Gastrocnemius medialis (tissue), 4 donors: ENCODE measurements around the gene GMNN. TPM values are rescaled to one million over a fixed set of nuclear protein-coding genes. Genes with fewer than 3 reads are reported as not detected.

Experiments
- ATAC-seq, 2 donors: fragments of 150-250 bp; one replicate each; pipeline ENCODE4 v1.9.1; 2016
- DNase-seq, 2 donors: peaks; one replicate each; pipeline ENCODE4 v3.0.0-alpha.2; 2019
- H3K27ac ChIP-seq, 4 donors: fragments of 200-600 bp; sonication (generic); 1 replicate in 1 of 4; 2 replicates in 3 of 4; pipeline ENCODE4 v1.5.1; 2016 to 2018; ENCODE audit warnings: mild to moderate bottlenecking in 2 of 4, moderate library complexity in 1 of 4
- H3K27me3 ChIP-seq, 3 donors: fragments of 200-600 bp; sonication (generic) in 2 of 3; 1 replicate in 1 of 3; 2 replicates in 2 of 3; pipeline versions ENCODE4 v1.5.1 to v1.6.0; 2016 to 2019; ENCODE audit warnings: mild to moderate bottlenecking in 1 of 3, moderate library complexity in 1 of 3
- H3K36me3 ChIP-seq, 2 donors: fragments of 200-600 bp; sonication (generic) in 1 of 2; one replicate each; pipeline ENCODE4 v1.5.1; 2017 to 2018
- H3K4me1 ChIP-seq, 2 donors: fragments of 200-600 bp; sonication (generic) in 1 of 2; one replicate each; pipeline ENCODE4 v1.5.1; 2016 to 2017; ENCODE audit warnings: mild to moderate bottlenecking in 2 of 2
- H3K4me3 ChIP-seq, 4 donors: fragments of 200-600 bp; sonication (generic) in 3 of 4; 1 replicate in 1 of 4; 2 replicates in 3 of 4; pipeline ENCODE4 v1.5.1; 2016 to 2019; ENCODE audit warnings: mild to moderate bottlenecking in 2 of 4
- H3K9me3 ChIP-seq, 3 donors: fragments of 200-600 bp; sonication (generic) in 2 of 3; 1 replicate in 1 of 3; 2 replicates in 2 of 3; pipeline ENCODE4 v1.5.1; 2016 to 2019
- CTCF ChIP-seq, 5 experiments: fragments of 450-650 bp in 3 of 5; fragments of 200-600 bp in 2 of 5; sonication (generic) in 2 of 5; IDR thresholded peaks in 4 of 5; conservative IDR thresholded peaks in 1 of 5; 1 replicate in 4 of 5; 2 replicates in 1 of 5; pipeline ENCODE4 v1.5.1; 2016 to 2019; ENCODE audit warnings: antibody characterized with exemption in 5 of 5, mild to moderate bottlenecking in 3 of 5, moderate library complexity in 3 of 5
- POLR2A ChIP-seq, 2 donors: fragments of 450-650 bp; IDR thresholded peaks; one replicate each; pipeline ENCODE4 v1.6.1; 2017; ENCODE audit warnings: antibody characterized with exemption in 2 of 2, mild to moderate bottlenecking in 2 of 2, moderate library complexity in 2 of 2
- in situ Hi-C, 4 donors: fragments of 200-750 bp; cut with MboI; loops; one replicate each; pipeline versions ENCODE4 v1.15.0 to v1.8.0; 2017; ENCODE audit warnings: low sequenced_read_pairs in 4 of 4
- intact Hi-C: fragments of 100-400 bp; cut with DNase I; formaldehyde crosslinking; loops from one replicate; pipeline ENCODE4 v1.15.1; 2023; ENCODE audit warnings: low total_unique reads
- total RNA-seq, 4 donors: library from RNA; depleted of rRNA; stranded (reverse); fragments of >200 nt; gene quantifications; one replicate each; pipeline versions ENCODE4 v1.1.0 to v1.2.3, GENCODE V29; 2016

Gene GMNN
- total RNA-seq, 4 donors from 2014 or later: 2.6 to 4.4 (median 3.3) TPM

DNA sequence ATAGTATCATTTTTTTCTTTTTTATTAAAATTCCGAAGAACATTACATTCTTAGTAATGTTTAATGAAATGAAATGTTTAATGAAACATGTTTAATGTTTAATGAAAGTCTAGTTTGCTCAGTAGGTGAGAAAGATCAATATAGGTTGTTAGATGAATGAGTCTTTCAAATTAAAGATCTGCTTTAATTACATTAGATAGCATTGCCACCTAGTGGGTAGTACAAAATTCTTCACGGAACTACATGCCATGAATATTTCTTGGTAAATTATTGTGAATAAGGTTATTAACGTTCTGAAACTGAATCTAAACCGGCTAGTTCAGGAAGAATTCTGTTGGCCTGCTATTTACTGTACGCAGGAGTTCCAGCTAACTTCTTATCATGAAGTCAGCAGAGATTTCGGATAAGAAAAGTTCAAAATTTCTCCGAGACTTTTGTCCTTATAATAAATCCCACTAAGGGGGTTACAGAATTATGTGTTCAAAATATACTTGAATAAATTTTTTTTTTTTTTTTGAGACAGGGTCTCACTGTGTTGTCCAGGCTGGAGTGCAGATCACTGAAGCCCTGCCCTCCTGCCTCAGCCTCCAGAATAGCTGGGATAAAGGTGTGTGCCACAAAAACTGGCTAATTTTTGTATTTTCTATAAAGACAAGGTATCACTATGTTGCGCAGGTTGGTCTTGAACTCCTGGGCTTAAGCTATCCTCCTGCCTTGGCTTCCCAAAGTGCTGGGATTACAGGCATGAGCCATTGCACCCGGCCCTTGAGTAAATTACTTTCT lies 7.9 kb upstream of the GMNN start:
- H3K27ac ChIP-seq: no peak overlapping the region
- TF ChIP-seq CTCF (IDR thresholded peaks at IDR 0.05 in 4 of 5, conservative IDR thresholded peaks at IDR 0.05 in 1 of 5) (peak in 3 of 5 experiments; percentile 16 to 34 (median 30)), POLR2A (IDR thresholded peaks at IDR 0.05) (no peak)
- H3K9me3 ChIP-seq: no peaks in the 10 kb centered on the region
- H3K4me1 ChIP-seq: no peaks in the 10 kb centered on the region
- in situ Hi-C loops: loop anchor here (10.0 kb wide), 1 partner anchor 182 kb away; no protein-coding TSS in a partner anchor
- intact Hi-C loops: no loop called here
- no peak for DNase-seq
- no peaks in the 10 kb centered on the region for H3K36me3 ChIP-seq
- ATAC-seq: no peak
- H3K4me3 ChIP-seq: no peak overlapping the region
- no peaks in the 10 kb centered on the region for H3K27me3 ChIP-seq

- no peaks in the 10 kb centered on the region for H3K4me1 ChIP-seq
- H3K27ac ChIP-seq: no peak overlapping the region
- DNase-seq (no peak), ATAC-seq (no peak)
- H3K9me3 ChIP-seq: no peaks in the 10 kb centered on the region
- in situ Hi-C loops: loop anchor here (10.0 kb wide), 1 partner anchor 184 kb away; no protein-coding TSS in a partner anchor
- no peaks in the 10 kb centered on the region for H3K27me3 ChIP-seq
- no peaks in the 10 kb centered on the region for H3K36me3 ChIP-seq
- TF ChIP-seq POLR2A (IDR thresholded peaks at IDR 0.05) (no peak), CTCF (IDR thresholded peaks at IDR 0.05 in 4 of 5, conservative IDR thresholded peaks at IDR 0.05 in 1 of 5) (no peak)
- H3K4me3 ChIP-seq: no peak overlapping the region
- intact Hi-C loops: no loop called here
These were observed 6.4 kb upstream of the GMNN start for GRCh38 chr6:24768361-24768760.

DNA sequence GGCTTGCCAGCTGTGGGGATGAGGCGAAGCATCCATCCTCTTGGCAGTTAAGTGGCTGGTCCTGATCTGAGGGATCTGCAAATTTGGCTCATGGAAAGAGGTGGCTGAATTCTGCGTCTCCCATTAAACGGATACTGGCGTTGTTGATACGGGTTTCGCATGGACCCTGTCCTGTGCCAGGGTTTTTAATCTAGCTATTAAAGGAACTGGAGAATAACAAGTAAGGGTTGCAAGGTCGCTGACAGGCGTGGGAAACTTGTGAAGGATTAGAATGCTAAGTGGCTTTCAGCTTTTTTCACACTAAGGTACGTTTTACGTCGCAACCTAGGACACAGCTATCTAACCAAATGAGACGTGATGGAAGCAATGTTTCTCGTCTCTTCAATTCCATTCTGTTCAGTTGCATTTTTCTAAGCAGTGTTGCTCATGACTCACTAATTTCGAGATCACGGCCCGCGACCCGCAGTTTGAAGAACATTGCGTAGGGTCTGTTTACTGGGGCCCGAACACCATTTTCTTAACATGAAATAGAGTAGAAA lies 852 bp downstream of the GMNN start:
- Histone ChIP-seq H3K4me1 (peaks cover 11 to 15% of the 10 kb centered on the region in 2 donors), H3K36me3 (no peaks in the 10 kb centered on the region), H3K27me3 (no peaks in the 10 kb centered on the region), H3K9me3 (no peaks in the 10 kb centered on the region), H3K27ac (peak overlapping the region; percentile 95 to 100 (median 98)), H3K4me3 (peak overlapping the region; percentile 90 to 100 (median 95))
- in situ Hi-C loops: loop anchor here in 1 of 4 donors (10.0 kb wide), 1 partner anchor 61 kb away; the partner anchor contains the start of gene C6orf62
- intact Hi-C loops: loop anchor here (1.0 to 5.0 kb wide), 3 partner anchors 54 to 142 kb away; partner anchors contain the start of gene ACOT13
- DNase-seq (no peak), ATAC-seq (peak; percentile 27 to 44)
- TF ChIP-seq POLR2A (IDR thresholded peaks at IDR 0.05): no peak
- no peak for TF ChIP-seq CTCF (IDR thresholded peaks at IDR 0.05 in 4 of 5, conservative IDR thresholded peaks at IDR 0.05 in 1 of 5)

DNA sequence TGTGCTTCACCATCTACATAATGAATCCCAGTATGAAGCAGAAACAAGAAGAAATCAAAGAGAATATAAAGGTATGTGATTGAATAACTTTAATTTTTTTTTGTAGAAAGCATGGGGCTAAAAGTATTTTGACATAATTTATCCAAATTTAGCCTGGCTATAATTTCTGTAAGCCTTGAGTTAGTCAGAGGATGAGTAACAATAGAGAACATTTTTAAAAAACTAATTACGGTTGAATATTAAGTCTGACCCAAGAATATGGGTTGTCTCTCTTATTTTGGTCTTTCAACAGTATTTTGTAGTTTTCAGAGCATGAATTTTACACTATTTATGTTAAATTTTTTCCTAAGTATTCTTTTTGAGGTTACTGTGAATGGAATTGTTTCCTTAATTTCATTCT lies 2.5 kb downstream of the GMNN start:
- H3K9me3 ChIP-seq: no peaks in the 10 kb centered on the region
- no peaks in the 10 kb centered on the region for H3K27me3 ChIP-seq
- H3K27ac ChIP-seq: no peak overlapping the region
- no peak overlapping the region for H3K4me3 ChIP-seq
- ATAC-seq (no peak), DNase-seq (no peak)
- in situ Hi-C loops (loop anchor here in 1 of 4 donors (10.0 kb wide), 1 partner anchor 62 kb away; the partner anchor contains the start of gene C6orf62), intact Hi-C loops (loop anchor here (5.0 kb wide), 1 partner anchor 140 kb away; no protein-coding TSS in a partner anchor)
- peaks cover 11 to 15% of the 10 kb centered on the region in 2 donors for H3K4me1 ChIP-seq
- H3K36me3 ChIP-seq: peaks cover 0 to 9% of the 10 kb centered on the region in 2 donors
- TF ChIP-seq POLR2A (IDR thresholded peaks at IDR 0.05) (no peak), CTCF (IDR thresholded peaks at IDR 0.05 in 4 of 5, conservative IDR thresholded peaks at IDR 0.05 in 1 of 5) (no peak)
